Medulla oblongata (tissue), 1 donor: ENCODE data around the gene RPTOR.
"Not testable (repeated sequence)": the region's sequence is repeated elsewhere in the genome, so short reads cannot be mapped to it uniquely, and the experiment has no call there.

Experiments
- DNase-seq: peaks from one replicate; pipeline ENCODE4 v3.0.0-alpha.2; 2015; ENCODE audit errors: extremely low spot score

RPTOR gene

GRCh38 chr17:80694085-80694991 is 149.7 kb downstream of the RPTOR start:
- no peak for DNase-seq

- DNase-seq, result no peak
Observed at GRCh38 chr17:80694992-80695912, 150.6 kb downstream of the RPTOR start.

GRCh38 chr17:80695979-80696378 is 151.3 kb downstream of the RPTOR start:
- DNase-seq, result no peak

- DNase-seq, result no peak
Observed at GRCh38 chr17:80696456-80696855, 151.8 kb downstream of the RPTOR start.

- no peak for DNase-seq
Observed at GRCh38 chr17:80696964-80697363, 152.3 kb downstream of the RPTOR start.

- no peak for DNase-seq
Observed at GRCh38 chr17:80698297-80698696, 153.7 kb downstream of the RPTOR start.

- not testable (repeated sequence) for DNase-seq
Observed at GRCh38 chr17:80699205-80699604, 154.6 kb downstream of the RPTOR start.

GRCh38 chr17:80701730-80702129 is 157.1 kb downstream of the RPTOR start:
- no peak for DNase-seq

- no peak for DNase-seq
Observed at GRCh38 chr17:80702315-80703141, 157.9 kb downstream of the RPTOR start.

- DNase-seq, result no peak
Observed at GRCh38 chr17:80703142-80703478, 158.5 kb downstream of the RPTOR start.

- no peak for DNase-seq
Observed at GRCh38 chr17:80704381-80704819, 159.8 kb downstream of the RPTOR start.

GRCh38 chr17:80704894-80705293 is 160.3 kb downstream of the RPTOR start:
- DNase-seq, result no peak

GRCh38 chr17:80705988-80706387 is 161.3 kb downstream of the RPTOR start:
- no peak for DNase-seq

GRCh38 chr17:80706463-80706867 is 161.8 kb downstream of the RPTOR start:
- no peak for DNase-seq

GRCh38 chr17:80708480-80708879 is 163.8 kb downstream of the RPTOR start:
- no peak for DNase-seq

- DNase-seq, result no peak
Observed at GRCh38 chr17:80709090-80709695, 164.6 kb downstream of the RPTOR start.

- DNase-seq, result no peak
Observed at GRCh38 chr17:80710714-80711302, 166.2 kb downstream of the RPTOR start.

- DNase-seq, result no peak
Observed at GRCh38 chr17:80712089-80712488, 167.5 kb downstream of the RPTOR start.

- no peak for DNase-seq
Observed at GRCh38 chr17:80712606-80713005, 168.0 kb downstream of the RPTOR start.

GRCh38 chr17:80716986-80717719 is 172.5 kb downstream of the RPTOR start:
- no peak for DNase-seq
